HepG2 (cell line): ENCODE results near the gene DRD3. TPM values are rescaled to one million over a fixed set of nuclear protein-coding genes. Genes with fewer than 3 reads are reported as not detected.

ENCODE experiments used
- ATAC-seq: fragments of 200-7000 bp; cut with Tn5 transposase; 3 replicates; pipeline ENCODE4 v1.9.1; 2020; ENCODE audit warnings: mild to moderate bottlenecking, moderate library complexity
- BruUV-seq: library from RNA; stranded (reverse); fragments of 400-500 nt; replicated peaks from 2 replicates; lab custom pipeline; 2021; lab: Mats Ljungman, UMichigan
- CTCF ChIA-PET: fragments of 300-600 bp; formaldehyde crosslinking; extraction: SDS; loops from one replicate; lab custom pipeline; 2021; ENCODE audit warnings: low total read pairs, inconsistent platforms, low intra/inter-chr PET ratio; lab: Yijun Ruan, JAX
- POLR2A ChIA-PET: fragments of 350-600 bp; sonication (Branson Sonifier 250); formaldehyde crosslinking; loops from one replicate; lab custom pipeline; 2020; ENCODE audit warnings: antibody characterized with exemption, inconsistent platforms; lab: Yijun Ruan, JAX
- DNase-seq: peaks from one replicate; pipeline ENCODE4 v3.0.0-alpha.2; 2015; ENCODE audit warnings: low spot score
- FAIRE-seq: peaks from 3 replicates; lab custom pipeline; 2011; peaks lifted over from hg19 to GRCh38; lab: Jason Lieb, UNC
- H2AFZ ChIP-seq: one replicate; pipeline ENCODE4 v1.6.1; 2011; ENCODE audit warnings: low read length, inconsistent platforms
- H3K27ac ChIP-seq: fragments of 300-600 bp; 3 replicates; pipeline ENCODE4 v1.8.0; 2011; ENCODE audit warnings: mixed run types, mild to moderate bottlenecking, mixed read lengths, low read length, inconsistent platforms; ENCODE audit not compliant: insufficient read depth; ENCODE audit errors: extremely low read length
- H3K27me3 ChIP-seq, 2 experiments: fragments of 200-600 bp in 1 of 2; 2 replicates in 1 of 2; 3 replicates in 1 of 2; pipeline versions ENCODE4 v1.6.0 to v1.8.0; 2011; ENCODE audit warnings: low read length in 2 of 2, mild to moderate bottlenecking in 2 of 2, moderate library complexity in 2 of 2, inconsistent platforms in 1 of 2; ENCODE audit not compliant: insufficient read depth in 2 of 2, control insufficient read depth in 1 of 2
- H3K36me3 ChIP-seq, 2 experiments: fragments of 200-600 bp in 1 of 2; replicated peaks in 1 of 2; 2 replicates in 1 of 2; 3 replicates in 1 of 2; pipeline versions ENCODE4 v1.5.1 to v1.8.0; 2011; ENCODE audit warnings: low read length in 2 of 2, inconsistent platforms in 1 of 2; ENCODE audit not compliant: insufficient read depth in 2 of 2, control insufficient read depth in 1 of 2
- H3K4me1 ChIP-seq: 2 replicates; pipeline ENCODE4 v1.5.1; 2012; ENCODE audit warnings: low read length, inconsistent platforms; ENCODE audit not compliant: insufficient read depth
- H3K4me2 ChIP-seq: 2 replicates; pipeline ENCODE4 v1.6.0; 2011; ENCODE audit warnings: low read depth, low read length, inconsistent platforms
- H3K4me3 ChIP-seq, 3 experiments: fragments of 200-600 bp in 1 of 3; sonication (generic), shearing (Covaris generic) in 1 of 3; replicated peaks in 1 of 3; 2 replicates each; pipeline ENCODE4 v1.5.1; 2011 to 2016; ENCODE audit warnings: low read length in 3 of 3, inconsistent platforms in 2 of 3, low read depth in 2 of 3, mild to moderate bottlenecking in 2 of 3, control low read depth in 1 of 3, mixed read lengths in 1 of 3; ENCODE audit not compliant: insufficient read depth in 1 of 3
- H3K79me2 ChIP-seq: one replicate; pipeline ENCODE4 v1.6.1; 2011; ENCODE audit warnings: low read length, inconsistent platforms; ENCODE audit not compliant: insufficient read depth
- H3K9ac ChIP-seq: 2 replicates; pipeline ENCODE4 v1.6.0; 2011; ENCODE audit warnings: mild to moderate bottlenecking, low read depth, low read length, inconsistent platforms; ENCODE audit not compliant: insufficient read depth
- H3K9me3 ChIP-seq: 2 replicates; pipeline ENCODE4 v1.5.1; 2012; ENCODE audit warnings: mild to moderate bottlenecking, low read length
- H4K20me1 ChIP-seq: 2 replicates; pipeline ENCODE4 v1.6.0; 2011; ENCODE audit warnings: inconsistent platforms, mild to moderate bottlenecking, low read length, moderate library complexity; ENCODE audit not compliant: insufficient read depth
- AFF4 ChIP-seq: sonication (generic); formaldehyde crosslinking; IDR thresholded peaks from 2 replicates; pipeline ENCODE4 v1.4.0; 2020; ENCODE audit warnings: missing genetic modification reagents
- HMGA1 ChIP-seq: sonication (generic); formaldehyde crosslinking; conservative IDR thresholded peaks from 2 replicates; pipeline ENCODE4 v1.4.0; 2020; ENCODE audit warnings: missing genetic modification reagents
- IRF9 ChIP-seq: sonication (generic); formaldehyde crosslinking; IDR thresholded peaks from 2 replicates; pipeline ENCODE4 v1.8.0; 2022; ENCODE audit warnings: missing genetic modification reagents, mild to moderate bottlenecking, borderline replicate concordance
- KDM1A ChIP-seq: IDR thresholded peaks from 2 replicates; pipeline ENCODE4 v1.6.1; 2016; ENCODE audit warnings: missing compliant biosample characterization
- KDM4B ChIP-seq: sonication (generic); formaldehyde crosslinking; IDR thresholded peaks from 2 replicates; pipeline ENCODE4 v1.4.0; 2020; ENCODE audit warnings: missing genetic modification reagents
- KLF9 ChIP-seq: IDR thresholded peaks from 2 replicates; pipeline ENCODE4 v1.6.1; 2016; ENCODE audit warnings: low read depth
- MTF2 ChIP-seq: sonication (generic); formaldehyde crosslinking; IDR thresholded peaks from 2 replicates; pipeline ENCODE4 v1.5.0; 2020; ENCODE audit warnings: missing genetic modification reagents, borderline replicate concordance
- NFKB2 ChIP-seq: sonication (generic); formaldehyde crosslinking; IDR thresholded peaks from 2 replicates; pipeline ENCODE4 v1.4.0; 2020; ENCODE audit warnings: missing genetic modification reagents, borderline replicate concordance
- SRSF9 ChIP-seq: fragments of 200-400 bp; formaldehyde crosslinking; IDR thresholded peaks from 2 replicates; pipeline ENCODE4 v1.6.1; 2018; ENCODE audit warnings: borderline replicate concordance, mild to moderate bottlenecking, low read depth, low read length; ENCODE audit not compliant: insufficient read depth, poor library complexity, severe bottlenecking
- TCF7 ChIP-seq: sonication (generic); IDR thresholded peaks from 2 replicates; pipeline ENCODE4 v1.6.1; 2016; ENCODE audit warnings: antibody characterized with exemption, low read depth
- TGIF2 ChIP-seq: IDR thresholded peaks from 2 replicates; pipeline ENCODE4 v1.6.1; 2016; ENCODE audit warnings: control low read depth, missing compliant biosample characterization
- WIZ ChIP-seq: sonication (generic); formaldehyde crosslinking; IDR thresholded peaks from 2 replicates; pipeline ENCODE4 v1.5.1; 2020; ENCODE audit warnings: mild to moderate bottlenecking, missing genetic modification reagents
- YEATS2 ChIP-seq: sonication (generic); formaldehyde crosslinking; IDR thresholded peaks from 2 replicates; pipeline ENCODE4 v1.4.0; 2020; ENCODE audit warnings: missing genetic modification reagents, borderline replicate concordance
- ZFP36L2 ChIP-seq: sonication (generic); formaldehyde crosslinking; IDR thresholded peaks from 2 replicates; pipeline ENCODE4 v1.4.0; 2020; ENCODE audit warnings: missing genetic modification reagents
- ZNF20 ChIP-seq: sonication (generic); formaldehyde crosslinking; IDR thresholded peaks from 2 replicates; pipeline ENCODE4 v1.4.0; 2020; ENCODE audit warnings: mild to moderate bottlenecking, moderate library complexity, missing genetic modification reagents
- ZNF354B ChIP-seq: sonication (generic); formaldehyde crosslinking; IDR thresholded peaks from 2 replicates; pipeline ENCODE4 v1.8.0; 2022; ENCODE audit warnings: mild to moderate bottlenecking, missing genetic modification reagents
- ZNF451 ChIP-seq: sonication (generic); formaldehyde crosslinking; IDR thresholded peaks from 2 replicates; pipeline ENCODE4 v1.5.0; 2020; ENCODE audit warnings: mild to moderate bottlenecking, missing genetic modification reagents
- ZNF550 ChIP-seq: sonication (generic); formaldehyde crosslinking; IDR thresholded peaks from 2 replicates; pipeline ENCODE4 v1.4.0; 2020; ENCODE audit warnings: mild to moderate bottlenecking, missing genetic modification reagents, borderline replicate concordance
- ZNF616 ChIP-seq: sonication (generic); formaldehyde crosslinking; IDR thresholded peaks from 2 replicates; pipeline ENCODE4 v1.5.0; 2020; ENCODE audit warnings: low read depth, mild to moderate bottlenecking, missing genetic modification reagents
- WGBS: methylation state at CpG from one replicate; pipeline ENCODE4 v1.1.6; 2017; ENCODE audit warnings: low lambda C conversion rate; 5-methylcytosine and 5-hydroxymethylcytosine counted together
- in situ Hi-C: cut with HindIII; loops from 2 replicates; pipeline ENCODE4 v1.10.0; 2017; ENCODE audit warnings: low pct_unique_long_range_greater_than_20kb; ENCODE audit not compliant: extremely low pct_ligation_motif_present
- intact Hi-C: fragments of 100-400 bp; cut with micrococcal nuclease; formaldehyde crosslinking; loops from one replicate; pipeline ENCODE4 v1.10.0; 2022; ENCODE audit not compliant: unreplicated experiment
- polyA plus RNA-seq, 8 experiments: library from polyadenylated mRNA; depleted of rRNA in 3 of 8; stranded (reverse) in 7 of 8; unstranded in 1 of 8; fragments of >200 nt; fragmentation: Illumina TruSeq in 4 of 8; extraction: Trizol in 4 of 8; gene quantifications; 2 replicates each; pipeline versions ENCODE4 v1.2.1 to v1.2.3, GENCODE V29; 2011 to 2016; ENCODE audit warnings: low read depth in 4 of 8, missing spikeins in 1 of 8, mixed read lengths in 1 of 8; ENCODE audit not compliant: insufficient read depth in 1 of 8
- total RNA-seq, 5 experiments: library from RNA; depleted of rRNA; stranded (reverse); fragments of >200 nt; fragmentation: Illumina TruSeq; extraction: Trizol; gene quantifications; 2 replicates each; pipeline ENCODE4 v1.2.3, GENCODE V29; 2016; ENCODE audit warnings: low read depth in 1 of 5

DRD3 gene
- total and polyA plus RNA-seq, 2 of the 13 experiments (the other 11 are each of a cell fraction or from before 2014, with no cell fraction given), result not detected

- Histone ChIP-seq H3K27me3 (peaks cover 0 to 16% of the 10 kb centered on the region in 2 experiments; a peak in 1 of 5 replicates), H2AFZ (no peak overlapping the region), H3K4me2 (no peak overlapping the region), H3K36me3 (no peaks in the 10 kb centered on the region)
- ChIA-PET CTCF (no interaction called here), POLR2A (no interaction called here)
- ATAC-seq, result no peak
- FAIRE-seq, result no peak
- 3% methylated on average over 10 of the region's 12 CpGs for WGBS
- DNase-seq, result no peak
- BruUV-seq, result no TSS peak
- no peak for TF ChIP-seq HMGA1 (CRISPR knock-in tag)
- no peak for TF ChIP-seq ZFP36L2 (CRISPR knock-in tag)
- TF ChIP-seq KLF9, result no peak
- TF ChIP-seq AFF4 (CRISPR knock-in tag), result no peak
- no peak for TF ChIP-seq ZNF20
- TF ChIP-seq WIZ (CRISPR knock-in tag), result no peak
- no peak for TF ChIP-seq KDM1A (CRISPR knock-in tag)
- no peak for TF ChIP-seq YEATS2 (CRISPR knock-in tag)
- no peak for TF ChIP-seq TGIF2
- no peak for TF ChIP-seq KDM4B (CRISPR knock-in tag)
- no peak for TF ChIP-seq ZNF616 (CRISPR knock-in tag)
- TF ChIP-seq MTF2 (CRISPR knock-in tag), result no peak
- no peak for TF ChIP-seq ZNF354B (CRISPR knock-in tag)
- no peak for TF ChIP-seq TCF7
- no peak for TF ChIP-seq ZNF451
- TF ChIP-seq IRF9 (CRISPR knock-in tag), result no peak
- TF ChIP-seq ZNF550 (CRISPR knock-in tag), result no peak
- TF ChIP-seq NFKB2 (CRISPR knock-in tag), result no peak
- TF ChIP-seq SRSF9, result no peak
- TF ChIP-seq, all 625 proteins: peak for 0
- H3K79me2 ChIP-seq, result no peaks in the 10 kb centered on the region
- no peak overlapping the region for H3K9ac ChIP-seq
- H4K20me1 ChIP-seq, result no peaks in the 10 kb centered on the region
- H3K4me3 ChIP-seq, result no peak overlapping the region
- in situ Hi-C loops, result no loop called here
- no peaks in the 10 kb centered on the region for H3K4me1 ChIP-seq
- intact Hi-C loops, result no loop called here
- H3K9me3 ChIP-seq, result no peaks in the 10 kb centered on the region
- H3K27ac ChIP-seq, result no peak overlapping the region
These were observed 39.8 kb upstream of the DRD3 start for GRCh38 chr3:114218578-114219185.
